Stimulated activated CD8-positive, alpha-beta memory T cell treated with anti-CD3 and anti-CD28 coated beads, Interleukin-12 subunit alpha, Interleukin-12 subunit beta, amount 100 ng/mL, for 24 hours (primary cell): Measurements from ENCODE around the gene LEKR1.

ENCODE experiments used
- DNase-seq: peaks from one replicate; pipeline ENCODE4 v3.0.0-alpha.2; 2020; ENCODE audit errors: extremely low read depth

The LEKR1 gene

GRCh38 chr3:157058392-157059071, 232.4 kb downstream of the LEKR1 start:
- no peak for DNase-seq

- DNase-seq = no peak
These were observed 233.0 kb downstream of the LEKR1 start for GRCh38 chr3:157059181-157059580.

- no peak for DNase-seq
These were observed 233.5 kb downstream of the LEKR1 start for GRCh38 chr3:157059661-157060060.

- DNase-seq = no peak
These were observed 235.1 kb downstream of the LEKR1 start for GRCh38 chr3:157061265-157061664.

GRCh38 chr3:157063469-157063868, 237.3 kb downstream of the LEKR1 start:
- DNase-seq = no peak

- DNase-seq = no peak
These were observed 237.8 kb downstream of the LEKR1 start for GRCh38 chr3:157063926-157064325.

DNA sequence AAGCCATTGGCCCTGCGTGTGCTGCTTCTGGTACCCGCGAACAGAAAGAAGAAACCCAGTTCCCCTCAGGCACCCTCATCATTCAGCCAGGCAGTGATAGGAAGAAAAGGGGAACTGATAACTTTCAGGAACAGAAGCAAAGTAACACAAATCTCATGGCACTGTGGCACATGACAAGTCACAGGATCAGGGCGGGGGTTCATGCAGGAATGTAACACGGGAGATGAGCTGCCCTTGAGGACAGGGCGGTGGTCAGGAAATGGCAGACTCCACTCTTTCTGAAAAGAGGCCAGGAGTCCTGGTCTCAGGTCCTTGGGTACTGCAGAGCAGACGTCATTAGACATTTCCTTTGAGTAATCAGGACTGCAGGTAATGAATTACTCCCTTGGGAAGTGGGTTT, 238.2 kb downstream of the LEKR1 start:
- DNase-seq = no peak

DNA sequence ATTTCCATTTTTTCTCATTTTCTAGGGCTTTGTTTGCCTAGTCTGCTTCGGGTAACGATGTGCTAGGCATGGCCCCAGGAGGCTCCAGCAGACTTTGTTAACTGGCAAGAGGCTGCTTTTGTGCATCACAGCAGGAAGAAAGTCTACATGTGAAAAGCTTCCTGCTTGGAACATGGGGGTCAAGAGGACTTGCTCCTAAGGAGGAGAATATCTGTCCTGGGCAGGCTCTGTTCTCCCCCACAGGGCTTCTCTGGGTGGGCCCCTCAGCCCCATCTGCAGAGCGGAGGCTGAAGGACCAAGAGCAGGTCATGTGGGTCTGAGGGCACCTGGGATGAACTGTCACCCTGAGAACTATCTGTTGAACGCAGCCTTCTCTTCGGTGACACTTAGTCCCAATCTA, 239.0 kb downstream of the LEKR1 start:
- DNase-seq = no peak

GRCh38 chr3:157066335-157067098, 240.4 kb downstream of the LEKR1 start:
- DNase-seq = no peak

DNA sequence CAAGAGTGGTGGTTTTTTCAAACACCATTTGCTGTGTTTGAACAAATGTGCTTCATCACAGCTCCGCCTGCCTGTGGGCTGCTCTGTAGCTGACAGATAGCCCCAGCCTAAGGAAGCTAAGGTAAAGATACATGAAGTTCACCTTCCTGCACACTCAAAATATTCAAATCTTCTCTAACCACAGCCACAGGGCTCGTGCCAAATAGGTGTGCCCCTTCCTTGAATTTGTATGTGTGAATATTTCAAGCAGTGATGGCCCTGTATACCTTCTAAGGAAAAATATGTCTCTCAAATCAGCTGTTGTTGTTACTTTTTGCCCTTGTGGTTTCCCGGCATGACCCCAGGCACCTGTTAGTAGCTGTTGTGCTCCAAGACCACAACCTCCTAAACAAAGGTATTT, 241.0 kb downstream of the LEKR1 start:
- no peak for DNase-seq

DNA sequence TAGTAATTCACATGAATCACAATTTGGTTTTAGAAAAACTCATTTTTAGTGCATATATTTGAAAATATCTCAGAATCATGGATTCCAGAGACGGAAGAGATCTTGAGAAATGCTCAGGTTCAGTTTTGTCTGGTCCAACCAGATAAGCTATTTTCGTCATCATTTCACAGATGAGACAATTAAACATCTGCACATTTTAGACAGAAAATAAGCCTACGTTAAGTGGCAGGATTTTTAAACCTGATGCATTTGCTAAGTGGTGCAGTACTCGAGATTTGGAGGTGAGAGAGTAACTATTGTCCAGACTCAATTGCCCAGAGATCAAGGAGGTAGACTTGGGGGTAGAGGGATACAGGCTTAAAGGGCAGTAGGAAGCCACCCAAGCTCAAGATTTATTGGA, 243.3 kb downstream of the LEKR1 start:
- DNase-seq = no peak

DNA sequence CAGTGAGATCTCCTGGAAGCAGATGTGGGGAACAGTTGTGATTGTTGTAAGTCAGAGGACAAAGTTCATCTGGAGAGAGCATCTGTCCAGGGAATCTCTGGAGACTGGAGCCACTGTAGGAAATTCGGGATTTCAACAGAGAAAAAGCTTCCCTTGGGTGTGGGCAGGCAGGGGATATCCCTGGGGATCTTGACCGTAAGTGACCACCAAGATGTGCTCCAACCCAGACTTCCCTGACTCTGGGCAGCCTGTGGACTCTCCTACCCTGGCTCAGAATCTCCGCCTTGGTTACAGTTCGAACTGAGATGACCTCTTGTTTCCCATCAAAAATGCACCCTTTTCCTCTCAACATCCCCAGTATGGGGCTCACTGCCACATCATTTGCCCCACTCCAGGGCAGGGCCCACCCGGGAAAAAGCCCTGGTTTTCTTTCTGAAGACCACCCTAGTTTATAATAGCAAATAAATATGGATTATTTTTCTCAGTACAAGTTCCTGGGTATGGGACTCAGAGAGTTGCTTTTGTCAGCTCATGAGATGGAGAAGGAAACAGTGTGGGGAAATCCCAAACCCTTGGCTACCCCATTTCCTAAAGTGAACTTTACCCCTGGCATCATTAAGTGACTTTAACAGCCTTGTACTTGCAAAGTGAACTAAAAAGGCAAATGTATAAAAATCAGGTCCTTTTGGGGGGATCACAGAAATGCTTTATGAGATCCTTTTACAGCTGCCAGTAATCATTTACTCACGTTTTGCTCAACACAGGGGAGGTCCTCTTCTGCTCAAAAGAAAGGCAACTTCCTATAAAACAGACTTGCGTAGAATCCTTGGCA, 243.9 kb downstream of the LEKR1 start:
- no peak for DNase-seq

GRCh38 chr3:157070678-157070999, 244.5 kb downstream of the LEKR1 start:
- no peak for DNase-seq

DNA sequence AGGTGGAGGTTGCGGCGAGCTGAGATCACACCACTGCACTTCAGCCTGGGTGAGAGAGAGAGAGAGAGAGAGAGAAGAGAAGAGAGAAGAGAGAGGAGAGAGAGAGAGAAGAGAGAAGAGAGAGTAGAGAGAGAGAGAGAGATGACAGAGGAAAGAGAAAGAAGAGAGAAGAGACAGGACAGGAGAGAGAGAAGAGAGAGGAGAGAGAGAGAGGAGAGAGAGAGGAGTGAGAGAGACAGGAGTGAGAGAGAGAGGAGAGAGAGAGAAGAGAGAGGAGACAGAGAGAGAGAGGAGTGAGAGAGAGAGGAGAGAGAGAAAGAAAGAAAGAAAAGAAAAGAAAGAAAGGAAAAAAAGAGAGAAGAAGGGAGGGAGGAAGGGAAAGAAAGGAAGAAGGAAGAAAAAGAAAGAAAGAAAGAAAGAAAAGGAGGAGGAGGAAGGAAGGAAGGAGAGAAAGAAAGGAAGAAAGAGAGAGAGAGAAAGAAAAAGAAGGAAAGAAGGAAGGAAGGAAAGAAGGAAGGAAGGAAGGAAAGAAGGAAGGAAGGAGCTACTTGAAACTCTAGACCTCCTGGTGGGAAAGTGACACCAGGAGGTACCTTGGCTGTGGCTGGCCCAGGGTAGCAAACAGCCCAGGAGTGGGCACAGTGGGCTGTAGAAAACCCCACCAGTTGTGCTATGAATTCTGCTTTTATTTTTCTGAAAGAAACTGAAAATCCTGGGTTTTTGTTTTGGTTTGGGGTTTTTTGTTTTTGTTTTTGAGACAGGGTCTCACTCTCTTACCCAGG, 245.8 kb downstream of the LEKR1 start:
- DNase-seq = no peak

- no peak for DNase-seq
These were observed 247.7 kb downstream of the LEKR1 start for GRCh38 chr3:157073810-157074209.

DNA sequence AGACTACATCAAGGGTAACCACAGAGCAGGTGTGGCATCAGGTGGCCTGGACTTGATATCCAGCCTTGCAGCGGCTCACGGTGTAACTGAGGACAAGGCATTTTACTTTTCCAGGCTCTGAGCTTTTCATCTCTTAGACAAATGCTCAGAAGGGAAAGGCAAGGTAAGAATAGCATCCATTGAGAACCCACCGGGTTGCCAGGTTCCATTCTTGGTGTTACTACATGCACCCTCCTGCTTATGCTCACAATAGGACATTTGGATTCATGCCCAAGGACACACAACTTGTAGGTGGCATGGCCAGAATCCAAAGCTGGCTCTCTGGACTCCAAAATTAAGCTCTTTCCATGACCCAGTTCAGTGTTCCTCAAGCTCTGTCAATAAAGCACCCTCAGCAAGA, 248.3 kb downstream of the LEKR1 start:
- DNase-seq = no peak

GRCh38 chr3:157074981-157075380, 248.8 kb downstream of the LEKR1 start:
- no peak for DNase-seq

DNA sequence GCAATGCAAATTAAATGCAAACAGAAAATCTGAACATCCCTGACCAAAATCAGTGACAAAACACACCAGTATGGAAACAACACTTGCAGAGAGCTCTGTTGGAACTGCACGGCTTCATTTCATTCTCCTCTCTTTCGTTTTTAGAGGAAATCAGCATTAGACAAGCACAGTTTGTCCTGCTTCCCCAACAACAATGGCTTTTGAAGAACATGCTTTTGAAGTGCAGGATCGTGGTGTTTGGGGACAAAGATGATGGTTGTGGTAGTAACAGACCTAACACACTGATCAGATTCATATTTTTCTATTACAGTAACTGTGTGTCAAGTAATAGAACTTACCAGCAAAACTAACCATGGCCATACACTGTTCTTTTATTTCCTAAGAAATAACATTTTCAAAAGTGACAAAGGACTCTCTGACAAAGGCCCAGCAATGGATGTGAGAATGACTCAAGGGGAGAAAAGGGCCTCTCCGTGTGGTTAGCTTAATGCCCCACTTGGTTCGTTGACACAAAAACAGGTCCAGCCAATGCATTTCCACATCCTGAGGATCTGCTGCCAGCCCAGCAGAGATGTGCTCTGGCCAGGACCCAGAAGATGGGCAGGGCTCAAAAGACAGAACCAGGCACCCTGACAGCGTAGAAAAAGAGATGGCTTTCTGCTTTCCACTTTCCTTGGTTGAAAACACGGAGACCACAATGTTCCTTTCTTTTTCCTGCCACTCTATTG, 249.7 kb downstream of the LEKR1 start:
- no peak for DNase-seq

- DNase-seq = no peak
These were observed 251.4 kb downstream of the LEKR1 start for GRCh38 chr3:157077565-157077991.

GRCh38 chr3:157078131-157078810, 252.1 kb downstream of the LEKR1 start:
- DNase-seq = no peak

GRCh38 chr3:157078811-157079185, 252.6 kb downstream of the LEKR1 start:
- DNase-seq = no peak
